Measurements from ENCODE around the gene SMAD6.
A peak's percentile ranks its signal among the peaks of the same experiment; 100 is the strongest.
"Not testable (repeated sequence)": the region's sequence is repeated elsewhere in the genome, so short reads cannot be mapped to it uniquely, and the experiment has no call there.

Gene SMAD6

DNA sequence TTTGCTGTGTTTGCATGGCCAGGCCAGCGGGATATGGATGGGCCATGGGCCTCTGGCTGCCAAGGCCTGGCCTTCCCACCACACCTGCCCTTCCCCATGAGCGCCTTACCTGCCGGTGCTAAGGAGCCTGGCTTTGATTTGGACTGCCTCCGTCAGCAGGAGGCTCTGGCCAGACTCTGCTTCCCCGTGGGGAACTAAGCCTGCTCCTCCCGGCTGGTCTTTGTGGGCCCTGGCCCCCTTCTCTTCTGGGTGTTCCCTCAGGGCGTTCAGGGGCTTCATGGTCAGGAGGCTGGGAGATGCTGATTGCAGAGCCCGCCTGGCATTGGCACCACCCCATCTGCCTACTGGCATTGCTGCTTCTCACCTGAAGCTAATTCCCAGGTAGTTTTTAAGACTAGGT is 45.2 kb downstream of the SMAD6 start:
- DNase-seq (ENCODE audit: low spot score in 2 of 2) = no peak
- Mint-ChIP-seq H3K4me3 (no peak overlapping the region), H3K27ac (no peak overlapping the region), H3K4me1 (peaks cover 12% of the 10 kb centered on the region), H3K9me3 (no peaks in the 10 kb centered on the region), H3K36me3 (no peaks in the 10 kb centered on the region)
- ATAC-seq = no peak

DNA sequence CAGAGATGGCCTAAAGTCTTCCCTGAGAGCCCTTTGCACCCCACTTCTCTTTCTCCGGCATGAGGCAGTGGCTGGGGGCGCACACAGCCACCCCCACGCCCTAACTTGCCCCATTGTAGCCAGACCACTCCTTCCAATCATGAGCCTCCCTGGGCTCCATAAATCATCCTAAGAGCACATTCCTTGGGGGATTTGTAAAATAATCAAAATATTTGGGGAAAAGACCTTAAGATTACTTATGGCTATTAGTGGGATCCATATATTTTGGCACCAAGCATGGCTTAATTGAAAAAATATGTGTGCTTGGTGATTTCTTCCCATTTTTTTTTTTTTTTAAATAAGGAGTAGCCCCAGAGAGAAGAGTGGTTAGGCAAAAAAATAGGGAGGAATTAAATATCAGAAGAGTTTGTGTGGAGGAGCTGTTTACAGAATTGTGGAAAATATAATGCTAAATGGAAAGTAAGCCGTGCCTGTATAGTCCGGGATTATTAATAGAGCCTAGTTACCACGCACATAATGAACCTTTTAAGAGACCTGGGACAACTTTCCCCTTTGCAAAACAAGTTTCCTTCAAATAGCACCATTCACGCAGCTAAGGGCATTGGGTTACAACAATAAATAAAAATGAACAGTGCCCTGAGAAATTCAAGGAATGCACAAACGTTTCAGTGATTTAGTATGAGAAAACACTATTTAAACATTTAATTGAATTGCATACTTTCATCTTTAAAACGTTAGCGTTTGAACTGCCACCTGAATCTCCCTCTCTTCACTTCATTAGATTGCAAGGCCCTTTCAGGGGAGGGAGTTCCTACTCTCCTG is 46.1 kb downstream of the SMAD6 start:
- Mint-ChIP-seq H3K9me3 (no peaks in the 10 kb centered on the region), H3K4me1 (peaks cover 12% of the 10 kb centered on the region), H3K4me3 (no peak overlapping the region), H3K27ac (no peak overlapping the region), H3K36me3 (no peaks in the 10 kb centered on the region)
- DNase-seq (ENCODE audit: low spot score in 2 of 2) (no peak), ATAC-seq (no peak)

DNA sequence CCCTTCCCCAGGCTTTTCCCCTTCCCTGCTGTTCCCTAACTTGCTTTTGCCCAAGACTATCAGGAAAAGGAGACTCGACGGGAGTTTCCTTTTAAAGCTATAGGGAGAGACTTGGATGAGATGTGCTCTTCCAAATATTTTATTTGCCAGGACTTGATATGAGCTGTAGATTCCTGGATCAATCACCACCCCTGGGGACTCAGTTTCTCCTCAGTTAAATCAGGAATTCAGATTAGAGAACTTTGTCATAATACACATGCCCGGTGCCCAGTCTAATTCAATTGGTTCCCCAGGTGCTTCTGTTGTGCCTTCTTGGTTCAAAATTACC is 46.6 kb downstream of the SMAD6 start:
- peaks cover 12% of the 10 kb centered on the region for H3K4me1 Mint-ChIP-seq
- H3K4me3 Mint-ChIP-seq = no peak overlapping the region

DNA sequence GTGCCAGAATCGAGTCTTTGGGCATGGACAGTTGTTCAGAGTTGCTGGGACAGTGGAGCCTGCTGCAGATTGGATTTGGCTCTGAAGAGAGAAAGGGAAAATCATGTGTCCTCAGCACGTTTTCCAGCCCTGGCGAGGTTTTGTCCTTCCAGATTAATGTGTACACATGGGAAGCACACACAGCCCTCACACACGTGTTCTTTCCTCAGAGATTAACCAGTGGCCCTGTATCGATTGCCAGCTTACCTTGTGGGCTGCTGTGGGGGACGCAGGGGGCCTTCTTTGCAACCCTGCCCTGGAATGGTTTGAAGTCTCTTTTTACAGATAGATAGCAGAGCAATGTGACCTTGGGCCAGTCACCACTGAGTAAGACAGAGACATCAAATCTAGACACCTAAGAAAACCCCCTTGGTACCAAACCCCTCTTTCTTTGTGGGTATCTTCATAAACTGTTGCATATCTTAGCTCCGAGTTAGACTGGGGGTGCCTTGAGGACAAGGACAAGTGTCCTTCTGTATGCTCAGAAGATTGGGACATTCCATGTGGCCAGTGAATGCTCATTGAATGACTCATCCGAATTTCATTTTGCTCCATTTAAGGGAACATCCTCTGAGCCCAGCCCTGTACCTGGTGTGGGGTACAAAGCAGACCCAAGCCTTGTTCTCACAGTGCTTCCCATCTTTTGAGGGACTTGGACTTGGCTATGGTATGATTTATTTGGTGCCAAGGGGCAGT is 48.0 kb downstream of the SMAD6 start:
- no peak for ATAC-seq
- H3K36me3 Mint-ChIP-seq = no peaks in the 10 kb centered on the region
- H3K4me3 Mint-ChIP-seq = no peak overlapping the region
- no peak for DNase-seq (ENCODE audit: low spot score in 2 of 2)
- H3K4me1 Mint-ChIP-seq = peaks cover 12% of the 10 kb centered on the region
- H3K27ac Mint-ChIP-seq = no peak overlapping the region
- H3K9me3 Mint-ChIP-seq = peaks cover under 1% of the 10 kb centered on the region

More for the DNA sequence above, 46.6 kb downstream of the SMAD6 start:
- DNase-seq (ENCODE audit: low spot score in 2 of 2) (no peak), ATAC-seq (no peak)
- no peak overlapping the region for H3K27ac Mint-ChIP-seq
- no peaks in the 10 kb centered on the region for H3K9me3 Mint-ChIP-seq
- no peaks in the 10 kb centered on the region for H3K36me3 Mint-ChIP-seq

DNA sequence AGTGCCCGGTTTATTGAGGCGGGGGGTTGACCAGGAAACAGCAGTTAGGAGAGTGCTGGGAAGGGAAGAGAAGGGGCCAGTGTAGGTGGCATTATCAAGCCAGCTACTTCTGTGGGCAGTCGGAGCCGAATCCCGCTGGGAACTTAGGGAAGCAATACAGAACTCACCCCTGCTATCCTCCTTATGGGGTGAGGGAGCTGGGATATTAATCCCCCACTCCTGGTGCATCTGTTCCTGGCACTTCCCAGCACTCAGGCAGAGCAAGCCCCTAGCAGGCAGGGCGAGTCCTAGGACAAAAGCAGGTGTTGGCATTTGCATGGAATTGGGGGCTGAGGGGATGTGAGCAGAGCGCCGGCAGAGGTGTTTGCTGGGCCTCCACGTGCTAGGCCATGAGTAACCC is 48.6 kb downstream of the SMAD6 start:
- H3K36me3 Mint-ChIP-seq = no peaks in the 10 kb centered on the region
- DNase-seq (ENCODE audit: low spot score in 2 of 2) (no peak), ATAC-seq (no peak)
- H3K4me1 Mint-ChIP-seq = peaks cover 6% of the 10 kb centered on the region
- H3K27ac Mint-ChIP-seq = no peak overlapping the region
- no peak overlapping the region for H3K4me3 Mint-ChIP-seq
- peaks cover 5% of the 10 kb centered on the region for H3K9me3 Mint-ChIP-seq

DNA sequence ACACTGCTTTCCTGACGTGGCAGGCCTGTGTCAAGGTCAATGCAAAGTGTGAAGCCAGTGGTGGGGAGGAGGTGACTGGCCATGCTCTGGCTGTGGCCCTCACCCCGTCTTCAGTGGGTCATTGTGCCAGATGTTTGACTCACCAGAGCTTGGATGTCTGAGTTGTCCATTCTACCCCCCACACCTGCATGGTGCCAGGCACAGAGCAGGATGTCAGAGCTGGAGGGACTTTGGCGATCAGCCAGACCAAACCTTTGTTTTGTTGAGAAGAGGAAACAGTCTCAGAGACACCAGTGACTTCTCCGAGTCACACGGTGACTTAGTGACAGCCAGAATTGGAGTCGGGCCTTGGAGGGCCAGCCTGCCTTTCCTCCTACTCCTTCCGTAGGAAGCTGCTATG is 49.5 kb downstream of the SMAD6 start:
- peak; percentile 24 for ATAC-seq
- Mint-ChIP-seq H3K4me1 (peaks cover 6% of the 10 kb centered on the region), H3K4me3 (no peak overlapping the region), H3K9me3 (peaks cover 5% of the 10 kb centered on the region), H3K27ac (no peak overlapping the region), H3K36me3 (no peaks in the 10 kb centered on the region)
- no peak for DNase-seq (ENCODE audit: low spot score in 2 of 2)

DNA sequence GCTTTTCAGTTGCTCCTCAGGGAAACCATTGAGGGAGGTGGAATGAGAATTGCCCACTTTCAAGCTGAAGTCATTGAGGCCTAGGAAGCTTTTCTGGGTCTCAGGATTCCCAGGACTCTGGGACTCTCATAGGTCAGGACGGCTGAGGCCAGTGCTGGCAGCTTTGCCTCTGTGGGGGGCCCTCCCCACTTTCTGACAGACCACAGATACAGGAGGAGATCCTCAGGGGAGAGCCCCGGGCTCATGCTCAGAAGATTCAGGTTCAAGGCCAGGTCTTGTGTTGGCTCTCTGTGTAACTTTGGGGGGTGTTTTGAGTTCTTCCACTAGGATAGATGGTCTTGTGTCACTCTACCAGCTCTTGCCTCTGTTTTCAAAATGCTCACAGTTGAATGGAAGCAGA is 50.0 kb downstream of the SMAD6 start:
- H3K9me3 Mint-ChIP-seq = peaks cover 5% of the 10 kb centered on the region
- DNase-seq (ENCODE audit: low spot score in 2 of 2) (no peak), ATAC-seq (no peak)
- H3K4me1 Mint-ChIP-seq = peaks cover 6% of the 10 kb centered on the region
- no peak overlapping the region for H3K27ac Mint-ChIP-seq
- H3K36me3 Mint-ChIP-seq = no peaks in the 10 kb centered on the region
- H3K4me3 Mint-ChIP-seq = no peak overlapping the region

DNA sequence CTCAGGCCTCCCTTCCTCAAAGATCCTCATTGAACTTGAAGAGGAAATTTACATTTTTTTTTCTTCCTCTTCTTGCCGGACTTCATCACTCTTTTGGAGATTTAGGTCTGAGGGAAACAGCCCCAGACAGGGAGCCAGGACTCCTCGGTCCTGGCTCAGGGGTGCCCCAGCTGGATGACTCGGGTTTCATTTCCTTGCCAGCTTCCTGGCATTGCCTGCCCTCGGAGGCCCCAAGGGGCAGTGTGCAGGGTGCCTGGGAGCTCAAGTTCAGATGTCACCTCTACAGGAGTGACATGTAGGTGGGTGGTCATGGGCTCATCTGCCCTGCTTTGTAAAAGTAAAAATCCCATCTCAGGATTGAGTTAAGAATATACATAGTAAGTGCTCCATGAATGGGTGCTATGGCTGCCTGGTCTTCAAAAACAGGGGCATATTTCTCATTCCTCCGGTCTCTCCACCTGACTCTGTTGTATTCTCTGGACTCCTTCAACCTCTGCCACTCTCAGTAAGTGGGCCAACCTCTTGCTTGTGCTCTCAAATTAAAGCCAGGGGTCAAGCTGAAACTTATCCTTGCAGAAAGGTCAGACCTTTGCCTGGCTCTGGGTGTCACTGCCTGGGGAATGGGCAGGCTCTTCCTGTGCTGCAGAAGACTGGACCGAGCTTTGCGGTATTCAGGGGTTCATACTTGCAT is 51.8 kb downstream of the SMAD6 start:
- Mint-ChIP-seq H3K27ac (no peak overlapping the region), H3K4me3 (no peak overlapping the region), H3K9me3 (peaks cover 5% of the 10 kb centered on the region), H3K36me3 (no peaks in the 10 kb centered on the region), H3K4me1 (peaks cover 6% of the 10 kb centered on the region)
- DNase-seq (ENCODE audit: low spot score in 2 of 2) = no peak
- ATAC-seq = no peak

DNA sequence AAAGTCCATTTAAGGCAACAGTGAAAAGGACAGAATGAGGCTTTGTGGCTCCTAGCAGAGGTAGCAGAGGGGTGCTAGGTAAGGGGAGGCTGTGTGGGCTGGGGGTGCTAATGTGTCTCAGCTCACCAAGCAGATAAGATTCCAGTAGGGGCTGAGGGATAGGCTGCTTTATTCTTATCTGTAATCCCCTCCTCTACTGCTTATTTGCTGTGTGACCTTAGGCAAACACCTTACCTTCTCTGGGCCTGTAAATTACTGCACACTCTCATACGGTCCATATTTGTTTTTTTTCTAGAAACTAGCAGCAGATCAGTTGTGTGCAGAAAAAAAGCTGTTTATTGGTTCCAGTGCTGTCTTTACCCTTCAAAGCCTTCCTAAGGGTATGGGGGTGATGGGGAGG is 52.8 kb downstream of the SMAD6 start:
- Mint-ChIP-seq H3K36me3 (no peaks in the 10 kb centered on the region), H3K4me1 (peaks cover 6% of the 10 kb centered on the region), H3K9me3 (peaks cover 5% of the 10 kb centered on the region), H3K27ac (no peak overlapping the region), H3K4me3 (no peak overlapping the region)
- ATAC-seq = no peak
- DNase-seq (ENCODE audit: low spot score in 2 of 2) = no peak

DNA sequence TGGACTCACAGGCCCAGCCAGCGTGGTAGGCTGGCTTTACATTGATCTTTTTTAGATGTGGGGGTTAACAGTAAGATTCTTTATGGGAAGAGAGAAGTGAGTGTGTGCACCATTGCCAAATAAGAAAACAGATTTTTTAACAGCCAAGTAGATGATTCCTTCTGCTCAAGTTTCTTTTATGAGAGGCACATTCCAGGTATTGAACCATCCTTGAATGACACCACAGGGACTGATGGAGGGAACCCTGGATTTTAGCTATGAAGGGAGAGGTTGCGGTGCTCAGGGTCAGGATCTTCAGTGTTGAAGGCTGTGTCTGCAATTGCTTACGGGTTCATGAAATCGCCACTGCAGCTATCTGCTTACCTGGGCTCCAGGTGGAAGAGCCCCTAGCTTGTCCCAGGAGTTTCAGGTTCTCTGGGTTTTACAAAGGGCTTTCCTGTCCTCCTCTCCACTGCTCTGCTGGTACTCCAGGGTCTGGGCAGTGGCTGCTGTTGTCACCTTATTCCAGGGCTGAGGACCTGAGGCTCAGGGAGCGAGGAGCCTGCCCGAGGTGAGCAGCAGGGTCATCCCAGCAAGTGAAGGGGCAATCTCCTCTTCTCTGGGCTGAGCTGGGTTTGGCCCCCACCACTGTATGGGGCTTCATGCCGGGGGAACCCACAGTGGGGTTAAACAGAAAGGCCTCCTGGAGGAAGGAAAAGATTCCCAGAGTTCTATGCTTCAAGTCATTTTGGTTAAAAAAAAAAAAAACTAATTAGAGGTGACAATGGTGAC is 53.4 kb downstream of the SMAD6 start:
- Mint-ChIP-seq H3K4me3 (no peak overlapping the region), H3K27ac (no peak overlapping the region), H3K36me3 (no peaks in the 10 kb centered on the region), H3K4me1 (peaks cover 6% of the 10 kb centered on the region), H3K9me3 (peaks cover 5% of the 10 kb centered on the region)
- no peak for DNase-seq (ENCODE audit: low spot score in 2 of 2)
- ATAC-seq = no peak

DNA sequence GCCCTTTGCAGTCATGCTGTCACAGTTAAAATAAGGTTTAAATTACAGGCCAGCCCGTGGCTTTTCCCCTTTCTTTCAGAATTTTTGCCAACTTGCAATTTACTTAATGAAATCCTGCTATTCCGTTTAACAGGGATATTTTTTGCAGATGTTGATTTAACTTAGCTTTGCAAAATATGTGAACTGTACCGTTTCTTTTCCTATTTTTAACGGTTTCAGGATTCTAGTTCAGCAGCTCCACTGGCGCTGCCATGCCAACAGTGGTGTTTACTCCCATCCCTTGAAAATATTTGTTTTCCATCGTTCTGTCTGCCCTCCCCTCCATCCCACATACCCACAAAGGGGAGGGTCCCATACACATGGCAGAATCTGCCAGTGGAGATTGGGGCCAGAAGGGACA is 54.3 kb downstream of the SMAD6 start:
- H3K36me3 Mint-ChIP-seq = no peaks in the 10 kb centered on the region
- no peak overlapping the region for H3K4me3 Mint-ChIP-seq
- DNase-seq (ENCODE audit: low spot score in 2 of 2) (no peak), ATAC-seq (no peak)
- H3K4me1 Mint-ChIP-seq = peaks cover 5% of the 10 kb centered on the region
- H3K27ac Mint-ChIP-seq = no peak overlapping the region
- peaks cover 5% of the 10 kb centered on the region for H3K9me3 Mint-ChIP-seq

DNA sequence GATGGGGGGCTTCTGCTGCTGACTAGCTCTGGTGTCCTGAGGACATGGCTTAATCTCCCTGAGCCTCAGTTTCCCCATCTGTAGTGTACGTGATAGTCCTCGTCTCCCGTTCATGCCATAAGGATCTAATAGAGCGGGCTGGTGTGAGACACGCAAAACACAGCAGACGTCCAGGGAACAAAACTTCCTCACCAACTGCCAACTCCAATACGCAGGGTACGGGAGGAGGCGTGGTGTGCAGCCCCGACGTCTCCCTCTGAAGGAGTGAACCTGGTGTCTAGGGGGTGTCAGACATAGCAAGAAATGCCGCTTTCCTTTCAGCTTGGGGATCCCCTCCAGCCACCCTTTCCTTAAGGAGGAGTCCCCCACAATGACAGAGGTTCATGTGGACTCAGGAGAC is 55.0 kb downstream of the SMAD6 start:
- ATAC-seq = no peak
- H3K27ac Mint-ChIP-seq = no peak overlapping the region
- no peak overlapping the region for H3K4me3 Mint-ChIP-seq
- peaks cover 5% of the 10 kb centered on the region for H3K9me3 Mint-ChIP-seq
- DNase-seq (ENCODE audit: low spot score in 2 of 2) = no peak
- H3K36me3 Mint-ChIP-seq = no peaks in the 10 kb centered on the region
- no peaks in the 10 kb centered on the region for H3K4me1 Mint-ChIP-seq

DNA sequence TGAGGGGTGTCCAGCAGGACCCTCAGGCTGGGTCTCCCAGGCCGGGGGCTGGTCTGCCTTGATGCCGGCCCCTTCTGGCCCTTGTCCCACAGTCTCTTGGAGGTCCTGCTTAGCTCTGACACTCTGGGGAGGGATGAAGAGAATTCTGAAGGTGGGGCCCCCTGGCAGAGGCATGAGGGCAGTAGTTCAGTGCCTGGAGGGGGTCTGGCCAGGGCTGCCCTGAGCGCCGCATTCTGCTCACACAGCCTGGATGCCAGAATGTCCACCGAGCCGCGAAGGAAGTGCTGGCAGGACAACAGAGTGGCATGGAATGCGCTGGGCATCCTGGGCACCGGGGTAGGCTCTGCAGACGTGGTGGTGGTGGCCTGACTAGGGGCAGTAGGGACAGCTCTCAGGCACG is 55.5 kb downstream of the SMAD6 start:
- Mint-ChIP-seq H3K4me1 (no peaks in the 10 kb centered on the region), H3K27ac (no peak overlapping the region), H3K9me3 (peaks cover 5% of the 10 kb centered on the region), H3K36me3 (no peaks in the 10 kb centered on the region), H3K4me3 (no peak overlapping the region)
- DNase-seq (ENCODE audit: low spot score in 2 of 2) (no peak), ATAC-seq (no peak)

DNA sequence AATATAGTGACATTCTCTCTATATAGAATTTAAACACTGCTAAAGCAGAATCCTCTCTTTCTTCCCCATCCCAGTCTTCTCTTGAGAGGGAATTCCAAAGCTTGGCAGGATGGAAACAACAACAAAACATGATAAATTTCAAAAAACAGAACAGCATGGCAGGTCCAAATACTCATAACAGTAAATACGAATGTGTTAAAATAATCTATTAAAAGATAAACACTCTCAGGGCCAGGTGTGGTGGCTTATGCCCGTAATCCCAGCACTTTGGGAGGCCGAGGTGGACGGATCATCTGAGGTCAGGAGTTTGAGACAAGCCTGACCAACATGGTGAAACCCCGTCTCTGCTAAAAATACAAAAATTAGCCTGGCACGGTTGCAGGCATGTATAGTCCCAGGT is 56.2 kb downstream of the SMAD6 start:
- ATAC-seq; DNase-seq (ENCODE audit: low spot score in 2 of 2); H3K9me3 Mint-ChIP-seq; H3K27ac Mint-ChIP-seq; H3K4me1 Mint-ChIP-seq; H3K4me3 Mint-ChIP-seq; H3K36me3 Mint-ChIP-seq: not testable (repeated sequence)

DNA sequence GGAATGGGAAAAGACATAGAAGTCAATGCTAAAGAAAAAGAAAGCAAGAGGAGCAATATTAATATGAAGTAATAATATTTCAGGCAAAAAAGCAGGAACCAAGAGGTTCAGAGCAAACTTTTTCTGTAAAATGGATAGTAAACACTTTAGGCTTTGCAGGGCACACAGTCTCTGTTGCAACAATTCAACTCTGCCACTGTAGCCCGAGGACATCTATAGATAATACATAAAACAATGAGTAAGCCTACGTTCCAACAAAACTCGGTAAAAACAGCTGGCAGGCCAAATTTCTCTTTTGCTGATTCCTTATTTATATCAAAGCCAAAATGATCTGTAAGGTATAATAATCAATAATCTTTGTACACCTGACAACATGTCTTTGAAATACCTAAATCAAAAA is 56.8 kb downstream of the SMAD6 start:
- no peak for ATAC-seq
- H3K4me3 Mint-ChIP-seq = no peak overlapping the region
- H3K4me1 Mint-ChIP-seq = no peaks in the 10 kb centered on the region
- no peak for DNase-seq (ENCODE audit: low spot score in 2 of 2)
- H3K27ac Mint-ChIP-seq = no peak overlapping the region
- peaks cover 5% of the 10 kb centered on the region for H3K9me3 Mint-ChIP-seq
- no peaks in the 10 kb centered on the region for H3K36me3 Mint-ChIP-seq

All from stimulated activated effector memory CD8-positive, alpha-beta T cell treated with anti-CD3 and anti-CD28 coated beads, Interleukin-12 subunit alpha, Interleukin-12 subunit beta, amount 100 ng/mL, for 72 hours (primary cell).